H1 (cell line): ENCODE data around the gene SPACA7. TPM values are rescaled to one million over a fixed set of nuclear protein-coding genes. Genes with fewer than 3 reads are reported as not detected.

Experiments used
- CTCF ChIA-PET: fragments of 300-600 bp; sonication (Branson Sonifier 250); formaldehyde crosslinking; loops from one replicate; lab custom pipeline; 2021; ENCODE audit not compliant: partially characterized antibody; lab: Charles Lee
- POLR2A ChIA-PET: fragments of 300-600 bp; sonication (Branson Sonifier 250); formaldehyde crosslinking; loops from one replicate; lab custom pipeline; 2021; ENCODE audit warnings: inconsistent platforms; ENCODE audit not compliant: partially characterized antibody; lab: Charles Lee
- DNase-seq, 2 experiments: peaks; one replicate each; pipeline versions ENCODE4 v3.0.0 to v3.0.0-alpha.2; 2010 to 2022; ENCODE audit warnings: low spot score in 2 of 2, low read depth in 1 of 2, mixed read lengths in 1 of 2
- FAIRE-seq: peaks from 2 replicates; lab custom pipeline; 2011; peaks lifted over from hg19 to GRCh38; lab: Jason Lieb, UNC
- H2AFZ ChIP-seq: 2 replicates; pipeline ENCODE4 v1.8.1; 2012; ENCODE audit warnings: low read length, inconsistent platforms
- H2AK5ac ChIP-seq: 2 replicates; pipeline ENCODE4 v1.6.1; 2013; ENCODE audit warnings: low read depth, low read length
- H2BK120ac ChIP-seq: replicated peaks from 2 replicates; pipeline ENCODE3; 2013; ENCODE audit warnings: low read depth, low read length, inconsistent platforms
- H2BK12ac ChIP-seq: 2 replicates; pipeline ENCODE4 v1.6.1; 2013; ENCODE audit warnings: low read depth, low read length
- H2BK15ac ChIP-seq: 2 replicates; pipeline ENCODE4 v1.6.1; 2013; ENCODE audit warnings: low read length
- H2BK20ac ChIP-seq: 2 replicates; pipeline ENCODE4 v1.6.1; 2013; ENCODE audit warnings: low read length
- H2BK5ac ChIP-seq: 2 replicates; pipeline ENCODE4 v1.6.1; 2013; ENCODE audit warnings: low read depth, low read length
- H3K14ac ChIP-seq: 2 replicates; pipeline ENCODE4 v1.6.1; 2013; ENCODE audit warnings: inconsistent platforms; ENCODE audit not compliant: insufficient read length
- H3K18ac ChIP-seq: 2 replicates; pipeline ENCODE4 v1.6.1; 2013; ENCODE audit warnings: low read length; ENCODE audit errors: extremely low read depth
- H3K23ac ChIP-seq: 2 replicates; pipeline ENCODE4 v1.6.1; 2013; ENCODE audit warnings: inconsistent platforms; ENCODE audit not compliant: insufficient read length
- H3K23me2 ChIP-seq: 2 replicates; pipeline ENCODE4 v1.6.1; 2013; ENCODE audit warnings: low read depth, low read length
- H3K27ac ChIP-seq: 2 replicates; pipeline ENCODE4 v1.6.1; 2011; ENCODE audit warnings: low read depth, low read length, inconsistent platforms
- H3K27me3 ChIP-seq, 4 experiments: replicated peaks in 1 of 4; 1 replicate in 1 of 4; 2 replicates in 3 of 4; pipeline versions ENCODE4 v1.6.1 to v1.8.1; 2011 to 2013; ENCODE audit warnings: low read length in 3 of 4, mild to moderate bottlenecking in 3 of 4, inconsistent platforms in 2 of 4, mixed read lengths in 2 of 4, moderate library complexity in 1 of 4; ENCODE audit not compliant: control insufficient read depth in 3 of 4, insufficient read depth in 3 of 4; ENCODE audit errors: extremely low read depth in 1 of 4
- H3K36me3 ChIP-seq, 4 experiments: 2 replicates each; pipeline versions ENCODE4 v1.6.1 to v1.8.1; 2011 to 2013; ENCODE audit warnings: mild to moderate bottlenecking in 4 of 4, low read length in 3 of 4, moderate library complexity in 2 of 4, control low read depth in 1 of 4, inconsistent platforms in 1 of 4; ENCODE audit not compliant: insufficient read depth in 4 of 4, control insufficient read depth in 2 of 4
- H3K4ac ChIP-seq: replicated peaks from 2 replicates; pipeline ENCODE3; 2013; ENCODE audit warnings: low read length, low read depth, mixed read lengths, inconsistent platforms; ENCODE audit not compliant: insufficient read length
- H3K4me1 ChIP-seq, 4 experiments: replicated peaks in 1 of 4; 1 replicate in 1 of 4; 2 replicates in 3 of 4; pipeline versions ENCODE4 v1.6.1 to v1.8.1; 2011 to 2013; ENCODE audit warnings: low read length in 3 of 4, inconsistent platforms in 2 of 4, mixed read lengths in 1 of 4; ENCODE audit not compliant: insufficient read depth in 4 of 4, control insufficient read depth in 3 of 4
- H3K4me2 ChIP-seq, 2 experiments: 2 replicates each; pipeline versions ENCODE4 v1.6.1 to v1.8.1; 2011 to 2013; ENCODE audit warnings: low read depth in 2 of 2, low read length in 2 of 2, control low read depth in 1 of 2, inconsistent platforms in 1 of 2, mild to moderate bottlenecking in 1 of 2; ENCODE audit not compliant: insufficient read depth in 1 of 2
- H3K4me3 ChIP-seq, 4 experiments: fragments of 200-600, 300-600 bp in 1 of 4; sonication (generic), shearing (Covaris generic), sonication (Bioruptor Twin) in 1 of 4; 2 replicates each; pipeline versions ENCODE4 v1.5.1 to v1.8.1; 2011 to 2016; ENCODE audit warnings: low read length in 4 of 4, low read depth in 3 of 4, control low read depth in 2 of 4, inconsistent platforms in 2 of 4, mild to moderate bottlenecking in 2 of 4, mixed read lengths in 1 of 4, moderate library complexity in 1 of 4; ENCODE audit not compliant: insufficient read depth in 2 of 4; ENCODE audit errors: extremely low read depth in 1 of 4
- H3K56ac ChIP-seq: replicated peaks from 2 replicates; pipeline ENCODE3; 2013; ENCODE audit warnings: low read depth, mild to moderate bottlenecking, mixed read lengths, low read length, inconsistent platforms; ENCODE audit not compliant: insufficient read length
- H3K79me1 ChIP-seq: 2 replicates; pipeline ENCODE4 v1.6.1; 2013; ENCODE audit warnings: low read depth, low read length, control low read depth
- H3K79me2 ChIP-seq, 2 experiments: 2 replicates each; pipeline versions ENCODE4 v1.6.1 to v1.8.1; 2012 to 2013; ENCODE audit warnings: low read length in 2 of 2, mild to moderate bottlenecking in 2 of 2, inconsistent platforms in 1 of 2; ENCODE audit not compliant: insufficient read depth in 2 of 2, control insufficient read depth in 1 of 2
- H3K9ac ChIP-seq, 4 experiments: replicated peaks in 1 of 4; 1 replicate in 1 of 4; 2 replicates in 3 of 4; pipeline versions ENCODE4 v1.6.1 to v1.8.1; 2011 to 2013; ENCODE audit warnings: low read depth in 3 of 4, low read length in 3 of 4, control low read depth in 2 of 4, mild to moderate bottlenecking in 2 of 4, moderate library complexity in 2 of 4, inconsistent platforms in 1 of 4; ENCODE audit errors: extremely low read depth in 1 of 4
- H3K9me3 ChIP-seq, 2 experiments: 2 replicates each; pipeline versions ENCODE4 v1.6.1 to v1.8.1; 2012 to 2013; ENCODE audit warnings: mild to moderate bottlenecking in 2 of 2, moderate library complexity in 2 of 2, control low read depth in 1 of 2, inconsistent platforms in 1 of 2, low read depth in 1 of 2, low read length in 1 of 2, mixed read lengths in 1 of 2; ENCODE audit not compliant: insufficient read depth in 2 of 2
- H4K20me1 ChIP-seq, 2 experiments: replicated peaks in 1 of 2; 2 replicates each; pipeline versions ENCODE3 to v1.8.1; 2011 to 2013; ENCODE audit warnings: inconsistent platforms in 2 of 2, low read length in 2 of 2, mild to moderate bottlenecking in 1 of 2; ENCODE audit not compliant: insufficient read depth in 2 of 2, control insufficient read depth in 1 of 2
- H4K5ac ChIP-seq: 2 replicates; pipeline ENCODE4 v1.6.1; 2013; ENCODE audit warnings: low read length, low read depth, mixed read lengths, inconsistent platforms; ENCODE audit not compliant: insufficient read length
- H4K8ac ChIP-seq: 2 replicates; pipeline ENCODE4 v1.8.0; 2013; ENCODE audit warnings: mild to moderate bottlenecking, moderate library complexity, low read length, inconsistent platforms; ENCODE audit not compliant: insufficient read depth; ENCODE audit errors: extremely low read depth
- H4K91ac ChIP-seq: replicated peaks from 2 replicates; pipeline ENCODE3; 2013; ENCODE audit warnings: low read length, mixed read lengths, inconsistent platforms; ENCODE audit not compliant: insufficient read length
- RAD21 ChIP-seq, 2 experiments: IDR thresholded peaks in 1 of 2; conservative IDR thresholded peaks in 1 of 2; 2 replicates each; pipeline ENCODE4 v1.6.1; 2011; ENCODE audit warnings: low read depth in 2 of 2, low read length in 2 of 2, improper control_type of control experiment in 1 of 2, inconsistent platforms in 1 of 2, mild to moderate bottlenecking in 1 of 2, moderate library complexity in 1 of 2
- YY1 ChIP-seq: IDR thresholded peaks from 2 replicates; pipeline ENCODE4 v1.6.1; 2011; ENCODE audit warnings: low read depth, mild to moderate bottlenecking, low read length
- WGBS, 2 experiments: shearing (Covaris generic) in 1 of 2; methylation state at CpG; one replicate each; pipeline versions ENCODE4 v1.1.6 to v1.1.7; 2013 to 2015; ENCODE audit warnings: low lambda C conversion rate in 2 of 2, mixed read lengths in 2 of 2, inconsistent platforms in 1 of 2, low coverage in 1 of 2, missing lambda C conversion rate in 1 of 2; ENCODE audit not compliant: insufficient replicate concordance in 2 of 2, insufficient coverage in 1 of 2, insufficient read length in 1 of 2; ENCODE audit errors: extremely low coverage in 1 of 2, missing lambda C conversion rate in 1 of 2; 5-methylcytosine and 5-hydroxymethylcytosine counted together
- polyA plus RNA-seq, 7 experiments: library from polyadenylated mRNA; depleted of rRNA in 3 of 7; stranded (reverse) in 5 of 7; unstranded in 2 of 7; fragments of >200 nt in 5 of 7; fragments of 200-250 nt in 2 of 7; gene quantifications; 1 replicate in 5 of 7; 2 replicates in 1 of 7; 4 replicates in 1 of 7; pipeline versions ENCODE4 v1.2.1 to v1.2.3, GENCODE V29; 2011 to 2013; ENCODE audit warnings: missing spikeins in 2 of 7, mixed read lengths in 2 of 7
- total RNA-seq: library from RNA; stranded (reverse); fragmentation: NEBNext Ultra II Directional; extraction: Animal tissue kit (Norgen Biotek cat#: 25700); gene quantifications from 2 replicates; pipeline ENCODE4 v1.2.1, GENCODE V29; 2021
- TF ChIP-seq, protein P1 (sequence below), 3 experiments: IDR thresholded peaks; 1 replicate in 2 of 3; 2 replicates in 1 of 3; pipeline versions ENCODE4 v1.5.1 to v1.6.1; 2011; ENCODE audit warnings: low read length in 3 of 3, mild to moderate bottlenecking in 3 of 3, inconsistent platforms in 2 of 3, low read depth in 1 of 3, moderate library complexity in 1 of 3; ENCODE audit not compliant: insufficient read depth in 1 of 3; ENCODE audit errors: control extremely low read depth in 1 of 3

The SPACA7 gene
- total and polyA plus RNA-seq, 2 of the 8 experiments (the other 6 are each of a cell fraction or from before 2014, with no cell fraction given): not detected

DNA sequence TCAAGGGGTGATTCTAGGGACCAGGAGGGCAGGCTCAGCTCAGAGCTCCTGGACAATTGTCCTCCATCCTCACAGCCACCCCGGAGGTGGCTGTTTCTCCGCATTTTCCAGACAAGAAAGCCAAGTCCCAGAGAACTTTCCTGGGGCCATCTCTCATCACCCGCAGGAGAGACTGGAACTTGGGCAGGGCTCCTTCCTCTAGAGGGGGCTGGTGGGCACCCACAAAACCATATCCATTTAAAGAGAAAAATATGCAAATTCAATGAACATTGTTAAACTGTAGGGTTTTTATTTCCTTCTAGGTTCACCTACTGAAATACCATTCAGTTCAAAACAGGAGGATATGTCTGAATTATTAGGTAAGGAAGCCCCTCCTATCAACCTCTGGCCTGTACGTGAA is 16.6 kb downstream of the SPACA7 start:
- TF ChIP-seq YY1: no peak
- peak in 1 of 2 experiments; percentile 26; a peak in 1 of 4 replicates for TF ChIP-seq RAD21 (IDR thresholded peaks at IDR 0.05 in 1 of 2, conservative IDR thresholded peaks at IDR 0.05 in 1 of 2; ENCODE audit: low read depth in 2 of 2, low read length in 2 of 2)
- TF ChIP-seq, protein P1, sequence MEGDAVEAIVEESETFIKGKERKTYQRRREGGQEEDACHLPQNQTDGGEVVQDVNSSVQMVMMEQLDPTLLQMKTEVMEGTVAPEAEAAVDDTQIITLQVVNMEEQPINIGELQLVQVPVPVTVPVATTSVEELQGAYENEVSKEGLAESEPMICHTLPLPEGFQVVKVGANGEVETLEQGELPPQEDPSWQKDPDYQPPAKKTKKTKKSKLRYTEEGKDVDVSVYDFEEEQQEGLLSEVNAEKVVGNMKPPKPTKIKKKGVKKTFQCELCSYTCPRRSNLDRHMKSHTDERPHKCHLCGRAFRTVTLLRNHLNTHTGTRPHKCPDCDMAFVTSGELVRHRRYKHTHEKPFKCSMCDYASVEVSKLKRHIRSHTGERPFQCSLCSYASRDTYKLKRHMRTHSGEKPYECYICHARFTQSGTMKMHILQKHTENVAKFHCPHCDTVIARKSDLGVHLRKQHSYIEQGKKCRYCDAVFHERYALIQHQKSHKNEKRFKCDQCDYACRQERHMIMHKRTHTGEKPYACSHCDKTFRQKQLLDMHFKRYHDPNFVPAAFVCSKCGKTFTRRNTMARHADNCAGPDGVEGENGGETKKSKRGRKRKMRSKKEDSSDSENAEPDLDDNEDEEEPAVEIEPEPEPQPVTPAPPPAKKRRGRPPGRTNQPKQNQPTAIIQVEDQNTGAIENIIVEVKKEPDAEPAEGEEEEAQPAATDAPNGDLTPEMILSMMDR (IDR thresholded peaks at IDR 0.05; ENCODE audit: control extremely low read depth in 1 of 3, insufficient read depth in 1 of 3, low read depth in 1 of 3, low read length in 3 of 3): peak; percentile 19 to 39 (median 32)
- H3K27me3 ChIP-seq: no peaks in the 10 kb centered on the region
- H2BK20ac ChIP-seq: no peak overlapping the region
- H2BK12ac ChIP-seq: no peak overlapping the region
- H3K4ac ChIP-seq: no peak overlapping the region
- H3K27ac ChIP-seq: no peak overlapping the region
- no peak overlapping the region for H4K5ac ChIP-seq
- H2BK120ac ChIP-seq: no peak overlapping the region
- no peak overlapping the region for H3K14ac ChIP-seq
- no peak overlapping the region for H2BK15ac ChIP-seq
- H3K23me2 ChIP-seq: no peaks in the 10 kb centered on the region
- no peak overlapping the region for H3K4me3 ChIP-seq
- 69% methylated on average over 4 of the region's 4 CpGs; no CpG with 5 or more reads in 1 of the 2 experiments for WGBS, 2 experiments
- no peak overlapping the region for H3K23ac ChIP-seq
- H2BK5ac ChIP-seq: no peak overlapping the region
- H3K4me2 ChIP-seq: no peak overlapping the region
- CTCF ChIA-PET: interaction anchor here (1.1 to 1.3 kb wide), 3 partner anchors 12 to 50 kb away, joined by 3 to 5 read pairs (median 4); no protein-coding TSS in a partner anchor
- H4K20me1 ChIP-seq: no peaks in the 10 kb centered on the region
- no peaks in the 10 kb centered on the region for H3K9me3 ChIP-seq
- no peak overlapping the region for H3K56ac ChIP-seq
- H2AFZ ChIP-seq: no peak overlapping the region
- peaks cover 0 to 3% (median 0%) of the 10 kb centered on the region in 4 experiments; a peak in 3 of 7 replicates for H3K4me1 ChIP-seq
- H3K79me1 ChIP-seq: no peaks in the 10 kb centered on the region
- H3K9ac ChIP-seq: no peak overlapping the region
- no peak overlapping the region for H2AK5ac ChIP-seq
- no peaks in the 10 kb centered on the region for H3K79me2 ChIP-seq
- H4K91ac ChIP-seq: no peak overlapping the region
- no peak for FAIRE-seq
- H3K18ac ChIP-seq: no peak overlapping the region
- DNase-seq: no peak
- no peaks in the 10 kb centered on the region for H3K36me3 ChIP-seq
- POLR2A ChIA-PET: no interaction called here
- H4K8ac ChIP-seq: 0 out of 2 replicates have a peak overlapping the region, but pooled peaks have one; percentile 12
